ENCODE data around the gene CSNK2B.

CSNK2B gene

GRCh38 chr6:31717499-31718222, 51.8 kb downstream of the CSNK2B start:
- no peak for DNase-seq

GRCh38 chr6:31718265-31718664, 52.4 kb downstream of the CSNK2B start:
- peak; percentile 94 for DNase-seq

- no peak for DNase-seq
Observed at GRCh38 chr6:31719001-31719400, 53.1 kb downstream of the CSNK2B start.

All from NCI-H510A (cell line).